OCI-LY3 (cell line): ENCODE data around the gene ASB1.

Experiments
- H2AFZ ChIP-seq: fragments of 200-600, 300-600 bp; shearing (Covaris generic); 2 replicates; pipeline ENCODE4 v1.6.0; 2014; ENCODE audit warnings: antibody characterized with exemption, low read depth, low read length
- H3K27ac ChIP-seq: fragments of 200-600, 300-600 bp; sonication (generic); 2 replicates; pipeline ENCODE4 v1.5.1; 2014; ENCODE audit warnings: mild to moderate bottlenecking, low read length, moderate library complexity, mixed read lengths
- H3K27me3 ChIP-seq: fragments of 200-600, 300-600 bp; sonication (generic); 2 replicates; pipeline ENCODE4 v1.6.1; 2014; ENCODE audit warnings: low read depth, low read length, mixed read lengths
- H3K36me3 ChIP-seq: fragments of 200-600, 300-600 bp; sonication (generic); replicated peaks from 2 replicates; pipeline ENCODE3; 2014; ENCODE audit warnings: low read depth, low read length, mixed read lengths
- H3K4me1 ChIP-seq: fragments of 300-600, 200-600 bp; sonication (generic); 2 replicates; pipeline ENCODE4 v1.6.1; 2014; ENCODE audit warnings: low read length, mixed read lengths
- H3K4me2 ChIP-seq: fragments of 200-600, 300-600 bp; sonication (generic); 2 replicates; pipeline ENCODE4 v1.6.1; 2014; ENCODE audit warnings: low read length, mixed read lengths
- H3K4me3 ChIP-seq: fragments of 300-600, 200-600 bp; sonication (generic); 2 replicates; pipeline ENCODE4 v1.5.1; 2014; ENCODE audit warnings: antibody characterized with exemption, mild to moderate bottlenecking, low read length, moderate library complexity
- H3K79me2 ChIP-seq: fragments of 300-600, 200-600 bp; shearing (Covaris generic); 2 replicates; pipeline ENCODE4 v1.6.1; 2014; ENCODE audit warnings: mild to moderate bottlenecking, low read length, mixed read lengths
- H3K9ac ChIP-seq: fragments of 300-600, 200-600 bp; shearing (Covaris generic); 2 replicates; pipeline ENCODE4 v1.6.0; 2014; ENCODE audit warnings: mild to moderate bottlenecking, low read length, moderate library complexity
- H3K9me3 ChIP-seq: fragments of 200-600, 300-600 bp; shearing (Covaris generic); 2 replicates; pipeline ENCODE4 v1.6.1; 2014; ENCODE audit warnings: low read length, mixed read lengths; ENCODE audit not compliant: insufficient read depth
- H4K20me1 ChIP-seq: fragments of 200-600, 300-600 bp; sonication (generic); 2 replicates; pipeline ENCODE4 v1.6.1; 2016; ENCODE audit warnings: low read length, mixed read lengths; ENCODE audit not compliant: insufficient read depth
- EZH2phosphoT487 ChIP-seq: fragments of 200-600 bp; shearing (Covaris generic); IDR thresholded peaks from 2 replicates; pipeline ENCODE4 v1.6.1; 2018; ENCODE audit warnings: antibody characterized with exemption, mixed run types, low read depth
- TF ChIP-seq, protein P1 (sequence below): fragments of 200-600, 300-600 bp; sonication (generic); IDR thresholded peaks from 2 replicates; pipeline ENCODE4 v1.5.1; 2014; ENCODE audit warnings: antibody characterized with exemption, low read length, low read depth

The ASB1 gene

DNA sequence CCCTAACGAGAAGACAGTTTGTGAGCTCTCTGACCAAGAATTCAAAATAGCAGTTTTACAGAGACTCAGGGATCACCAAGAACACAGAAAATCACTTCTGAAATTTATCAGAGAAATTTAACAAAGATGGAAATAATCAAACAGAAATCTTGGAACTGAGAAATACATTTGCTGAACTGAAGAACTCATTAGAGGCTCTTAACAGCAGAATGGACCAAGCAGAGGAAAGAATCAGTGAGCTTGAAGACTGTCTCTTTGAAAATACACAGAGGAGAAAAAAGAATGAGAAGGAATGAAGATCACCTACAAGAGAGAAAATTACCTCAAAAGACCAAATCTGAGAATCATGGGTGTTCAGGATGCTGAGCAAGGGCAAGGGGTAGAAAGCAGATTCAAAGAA, 29.7 kb downstream of the ASB1 start:
- Histone ChIP-seq H3K36me3 (peaks cover 11% of the 10 kb centered on the region), H3K4me3 (no peak overlapping the region), H3K4me2 (no peak overlapping the region), H2AFZ (no peak overlapping the region), H3K4me1 (no peaks in the 10 kb centered on the region), H3K79me2 (no peaks in the 10 kb centered on the region), H3K27me3 (no peaks in the 10 kb centered on the region), H3K9me3 (no peaks in the 10 kb centered on the region), H3K9ac (no peak overlapping the region), H3K27ac (no peak overlapping the region), H4K20me1 (no peaks in the 10 kb centered on the region)
- TF ChIP-seq, protein P1, sequence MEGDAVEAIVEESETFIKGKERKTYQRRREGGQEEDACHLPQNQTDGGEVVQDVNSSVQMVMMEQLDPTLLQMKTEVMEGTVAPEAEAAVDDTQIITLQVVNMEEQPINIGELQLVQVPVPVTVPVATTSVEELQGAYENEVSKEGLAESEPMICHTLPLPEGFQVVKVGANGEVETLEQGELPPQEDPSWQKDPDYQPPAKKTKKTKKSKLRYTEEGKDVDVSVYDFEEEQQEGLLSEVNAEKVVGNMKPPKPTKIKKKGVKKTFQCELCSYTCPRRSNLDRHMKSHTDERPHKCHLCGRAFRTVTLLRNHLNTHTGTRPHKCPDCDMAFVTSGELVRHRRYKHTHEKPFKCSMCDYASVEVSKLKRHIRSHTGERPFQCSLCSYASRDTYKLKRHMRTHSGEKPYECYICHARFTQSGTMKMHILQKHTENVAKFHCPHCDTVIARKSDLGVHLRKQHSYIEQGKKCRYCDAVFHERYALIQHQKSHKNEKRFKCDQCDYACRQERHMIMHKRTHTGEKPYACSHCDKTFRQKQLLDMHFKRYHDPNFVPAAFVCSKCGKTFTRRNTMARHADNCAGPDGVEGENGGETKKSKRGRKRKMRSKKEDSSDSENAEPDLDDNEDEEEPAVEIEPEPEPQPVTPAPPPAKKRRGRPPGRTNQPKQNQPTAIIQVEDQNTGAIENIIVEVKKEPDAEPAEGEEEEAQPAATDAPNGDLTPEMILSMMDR: no peak
- no peak for TF ChIP-seq EZH2phosphoT487

DNA sequence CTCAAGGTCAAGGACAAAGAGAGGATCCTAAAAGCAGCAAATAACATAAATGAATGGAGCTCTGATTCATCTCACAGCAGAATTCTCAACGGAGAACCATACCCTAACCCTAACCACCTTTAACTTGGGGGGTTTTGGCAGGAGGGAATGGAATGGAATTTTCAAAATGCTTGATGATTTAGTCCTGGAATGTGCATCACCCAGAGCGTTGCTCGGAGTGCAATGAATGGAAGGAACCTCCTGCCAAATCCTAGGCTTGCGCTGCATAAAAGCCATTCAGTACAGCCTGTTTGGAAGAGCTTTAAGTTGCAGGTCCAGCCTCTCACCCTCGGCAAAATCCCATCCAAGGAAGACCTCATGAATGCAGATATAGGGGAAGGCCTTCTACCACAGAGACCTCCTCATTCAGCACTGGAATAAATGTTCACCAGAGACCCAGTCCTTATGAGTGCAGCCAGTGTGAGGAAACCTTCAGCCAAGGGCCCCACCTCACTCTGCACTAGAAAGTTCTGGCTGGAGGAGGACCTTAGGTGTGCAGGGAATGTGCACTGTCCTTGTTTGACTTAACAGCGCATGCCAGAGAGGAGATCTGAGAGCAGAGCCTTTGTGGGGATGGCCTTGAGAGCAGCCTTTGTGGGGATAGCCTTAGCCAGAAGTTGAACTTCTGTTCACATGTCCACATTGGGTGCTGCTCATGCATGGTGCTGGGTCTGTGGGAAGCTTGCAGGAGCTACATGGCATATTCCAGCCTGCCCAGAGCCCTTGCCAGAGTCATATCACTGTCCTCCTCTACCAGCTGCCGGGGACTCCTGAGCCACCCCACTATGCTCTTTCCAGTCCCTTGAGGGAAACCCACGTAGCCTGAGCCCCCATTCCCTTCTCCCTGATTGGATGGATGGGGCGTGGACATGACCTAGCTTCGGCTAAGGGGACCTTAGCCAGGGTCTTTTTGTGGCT, 30.5 kb downstream of the ASB1 start:
- H3K9ac ChIP-seq: no peak overlapping the region

DNA sequence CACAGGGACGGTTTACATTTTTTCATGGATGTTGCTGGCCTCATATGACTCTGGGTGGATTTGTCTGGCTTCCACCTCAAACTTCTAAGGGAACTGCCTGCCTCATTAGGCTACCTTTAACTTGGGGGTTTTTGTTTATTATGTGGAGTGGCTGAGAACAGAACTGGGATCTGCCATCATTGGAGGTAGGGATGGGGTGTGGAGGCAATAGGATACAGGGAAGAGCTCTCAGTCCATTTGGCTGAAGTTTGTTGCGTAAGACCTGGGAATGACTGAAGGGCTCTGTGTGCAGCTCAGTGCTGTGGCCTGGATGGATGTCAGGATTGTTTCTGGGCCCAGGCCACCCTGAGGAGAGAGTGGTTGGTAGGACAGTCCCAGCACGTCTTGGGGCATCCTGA, 31.2 kb downstream of the ASB1 start:
- no peak overlapping the region for H3K9ac ChIP-seq
- TF ChIP-seq, protein P1: no peak
- no peak for TF ChIP-seq EZH2phosphoT487
- no peak overlapping the region for H3K4me3 ChIP-seq
- no peaks in the 10 kb centered on the region for H3K79me2 ChIP-seq
- no peaks in the 10 kb centered on the region for H4K20me1 ChIP-seq
- H3K4me1 ChIP-seq: no peaks in the 10 kb centered on the region
- no peaks in the 10 kb centered on the region for H3K36me3 ChIP-seq
- H3K27ac ChIP-seq: no peak overlapping the region
- no peaks in the 10 kb centered on the region for H3K27me3 ChIP-seq
- no peak overlapping the region for H2AFZ ChIP-seq
- H3K9me3 ChIP-seq: no peaks in the 10 kb centered on the region
- no peak overlapping the region for H3K4me2 ChIP-seq

More for the DNA sequence above, 30.5 kb downstream of the ASB1 start:
- no peak overlapping the region for H3K27ac ChIP-seq
- H3K36me3 ChIP-seq: peaks cover 3% of the 10 kb centered on the region
- H3K27me3 ChIP-seq: no peaks in the 10 kb centered on the region
- H3K4me1 ChIP-seq: no peaks in the 10 kb centered on the region
- no peaks in the 10 kb centered on the region for H4K20me1 ChIP-seq
- H2AFZ ChIP-seq: no peak overlapping the region
- no peaks in the 10 kb centered on the region for H3K79me2 ChIP-seq
- no peak overlapping the region for H3K4me2 ChIP-seq
- H3K9me3 ChIP-seq: no peaks in the 10 kb centered on the region
- no peak overlapping the region for H3K4me3 ChIP-seq
- no peak for TF ChIP-seq EZH2phosphoT487

DNA sequence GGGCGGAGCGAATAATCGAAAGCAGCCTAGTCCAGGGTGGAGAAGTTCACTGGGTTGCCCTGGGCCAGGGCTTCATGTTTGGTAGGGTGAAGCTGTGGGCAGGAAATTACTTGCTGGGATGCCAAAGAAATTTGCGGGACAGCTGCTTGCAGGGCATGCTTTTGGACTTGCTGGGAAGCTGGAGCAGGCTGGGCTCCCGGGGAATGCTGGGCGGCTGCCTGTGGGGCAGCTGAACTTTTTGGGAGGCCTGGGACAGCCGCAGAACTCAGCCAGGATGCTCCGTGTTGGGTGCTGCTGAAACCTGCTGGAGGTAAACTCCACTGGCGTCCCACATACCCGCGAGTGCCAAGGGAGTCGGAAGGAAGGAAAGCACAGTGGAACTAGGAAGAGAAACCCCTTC, 31.9 kb downstream of the ASB1 start:
- Histone ChIP-seq H3K9me3 (no peaks in the 10 kb centered on the region), H3K4me3 (no peak overlapping the region), H3K27ac (no peak overlapping the region), H3K27me3 (no peaks in the 10 kb centered on the region), H3K36me3 (no peaks in the 10 kb centered on the region), H3K79me2 (no peaks in the 10 kb centered on the region), H3K9ac (no peak overlapping the region), H4K20me1 (no peaks in the 10 kb centered on the region), H3K4me2 (no peak overlapping the region), H2AFZ (no peak overlapping the region), H3K4me1 (no peaks in the 10 kb centered on the region)
- TF ChIP-seq, protein P1: no peak
- TF ChIP-seq EZH2phosphoT487: no peak
